ENCODE measurements around the gene EXT2.
A peak's percentile ranks its signal among the peaks of the same experiment; 100 is the strongest.

EXT2 gene

DNA sequence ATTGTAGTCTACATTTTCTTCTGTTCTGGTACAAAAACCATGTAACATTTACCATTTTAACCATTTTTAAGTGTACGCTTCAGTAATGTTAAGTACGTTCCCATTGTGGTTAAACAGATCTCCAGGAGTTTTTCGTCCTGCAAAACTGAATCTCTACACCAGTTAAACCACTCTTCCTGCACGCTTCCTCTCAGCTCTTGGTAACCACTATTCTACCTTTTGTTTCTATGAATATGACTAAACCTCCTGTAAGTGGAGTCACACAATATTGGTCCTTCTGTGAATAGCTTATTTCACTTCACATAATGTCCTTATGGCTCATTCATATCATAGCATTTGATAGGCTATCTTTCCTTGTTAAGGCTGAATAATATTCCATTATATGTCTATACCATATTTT lies 7.1 kb upstream of the EXT2 start:
- no peak for DNase-seq

DNA sequence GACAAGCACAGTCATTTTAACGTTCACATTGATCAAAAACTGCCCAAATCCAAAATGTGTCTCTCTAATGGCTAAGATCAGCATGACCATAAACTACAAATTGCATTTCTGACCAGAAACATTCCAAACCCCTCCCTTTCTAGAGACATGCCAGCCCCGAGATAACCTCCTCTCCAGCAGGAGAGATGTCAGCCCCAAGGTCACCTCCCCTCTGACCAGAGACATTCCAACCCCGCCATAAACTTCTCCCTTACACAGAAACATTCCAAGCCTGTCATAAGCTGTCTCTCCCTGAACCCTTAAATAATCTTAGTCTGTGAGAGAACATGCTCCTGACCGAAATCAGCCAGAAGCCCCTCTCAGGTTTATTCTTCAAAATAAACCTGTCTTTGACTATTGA lies 6.6 kb upstream of the EXT2 start:
- DNase-seq, result no peak

DNA sequence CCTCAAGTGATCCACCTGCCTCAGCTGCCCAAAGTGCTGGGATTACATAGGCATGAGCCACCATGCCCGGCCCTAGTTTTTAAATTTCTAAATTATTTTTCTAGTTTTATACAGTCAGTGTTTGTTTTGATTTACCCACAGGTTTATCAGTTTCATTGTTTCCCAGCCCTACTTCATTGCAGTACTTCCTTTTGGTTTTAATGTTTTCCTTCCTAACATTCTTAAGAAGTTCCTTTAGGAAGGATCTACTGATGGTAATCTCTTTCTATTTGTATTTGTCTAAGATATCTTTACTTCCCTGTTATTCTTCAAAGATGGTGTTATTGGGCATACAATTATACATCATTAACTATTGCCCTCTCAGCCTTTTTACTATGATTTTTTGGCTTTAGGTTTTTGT lies 4.9 kb upstream of the EXT2 start:
- no peak for DNase-seq

DNA sequence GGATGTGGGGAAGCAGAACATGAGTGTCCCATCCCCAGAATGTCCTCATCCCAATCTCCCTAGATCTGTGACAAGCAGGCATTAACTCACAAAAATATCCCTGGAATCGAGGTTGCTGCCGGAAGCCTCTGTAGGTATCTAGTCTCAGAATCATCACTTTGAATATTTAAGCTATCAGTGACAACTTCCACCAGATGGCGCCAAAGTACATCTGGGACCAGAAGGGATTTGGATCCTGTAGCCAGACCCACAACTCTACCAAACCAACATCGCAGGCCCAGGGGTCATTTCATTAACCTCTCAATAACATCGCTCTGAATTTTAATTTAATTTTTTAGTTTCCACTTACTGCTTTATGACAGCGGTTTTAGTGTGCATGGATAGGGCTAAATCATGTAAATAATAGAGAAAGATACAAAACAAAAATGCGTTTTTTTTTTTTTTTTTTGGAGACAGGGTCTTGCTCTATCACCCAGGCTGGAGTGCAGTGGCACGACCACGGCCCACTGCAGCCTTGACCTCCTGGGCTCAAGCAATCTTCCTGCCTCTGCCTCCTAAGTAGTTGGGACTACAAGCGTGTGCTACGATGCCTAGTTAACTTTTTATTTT lies 1.1 kb upstream of the EXT2 start:
- peak; percentile 71 for DNase-seq

DNA sequence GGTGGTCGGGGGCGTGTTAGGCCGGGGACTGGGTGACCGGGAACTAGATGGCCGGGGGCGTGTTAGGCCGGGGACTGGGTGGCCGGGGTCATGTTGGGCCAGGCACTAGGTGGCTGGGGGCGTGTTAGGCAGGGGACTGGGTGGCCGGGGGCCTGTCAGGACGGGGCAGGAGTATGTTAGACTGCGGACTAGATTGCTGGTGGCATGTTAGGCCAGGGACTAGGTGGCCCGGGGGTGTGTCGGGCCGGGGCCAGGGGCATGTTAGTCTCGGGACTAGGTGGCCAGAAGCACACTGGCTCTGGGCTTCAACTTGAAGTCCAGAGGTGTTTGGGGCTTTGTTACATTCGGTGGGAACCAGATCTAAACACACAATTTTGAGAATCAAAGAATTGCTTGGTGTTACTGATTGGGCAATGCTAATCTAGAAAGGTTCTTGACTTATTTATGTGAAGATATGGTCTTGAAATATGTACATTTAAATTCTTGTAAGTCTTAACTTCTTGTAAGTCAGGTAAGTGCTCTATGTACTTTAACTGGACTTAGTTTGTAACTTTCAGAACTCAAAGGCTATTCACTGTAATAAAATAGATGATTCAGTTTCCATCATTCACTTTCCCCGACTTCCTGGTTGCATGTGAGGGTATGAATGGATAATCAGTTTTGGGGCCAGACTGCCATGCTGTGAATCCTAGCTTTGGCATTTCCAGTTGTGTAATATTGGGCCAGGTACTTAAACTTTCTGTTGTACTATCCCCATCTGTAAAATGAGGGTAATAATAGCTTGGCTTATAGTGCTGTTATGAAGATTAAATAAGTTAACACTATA lies 1.1 kb downstream of the EXT2 start:
- no peak for DNase-seq

DNA sequence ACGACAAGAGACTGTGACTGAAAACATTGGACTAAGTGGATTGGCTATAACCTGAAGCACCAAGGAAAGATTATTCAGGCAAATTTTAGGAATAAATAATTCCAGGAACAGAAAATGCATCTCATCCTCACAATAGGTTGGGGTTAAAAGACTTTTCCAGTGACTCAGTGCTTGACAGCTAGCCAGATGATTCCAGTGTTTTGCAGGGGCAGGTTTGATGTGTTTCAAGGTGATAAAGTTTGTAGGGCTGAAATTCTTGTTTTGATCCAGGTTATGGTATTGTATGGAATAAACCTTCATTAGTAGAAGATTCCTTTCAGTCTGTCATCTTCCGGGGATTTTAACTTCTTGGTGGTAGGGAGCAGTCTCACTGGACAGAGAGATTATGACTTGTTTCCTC lies 2.3 kb downstream of the EXT2 start:
- DNase-seq, result no peak

DNA sequence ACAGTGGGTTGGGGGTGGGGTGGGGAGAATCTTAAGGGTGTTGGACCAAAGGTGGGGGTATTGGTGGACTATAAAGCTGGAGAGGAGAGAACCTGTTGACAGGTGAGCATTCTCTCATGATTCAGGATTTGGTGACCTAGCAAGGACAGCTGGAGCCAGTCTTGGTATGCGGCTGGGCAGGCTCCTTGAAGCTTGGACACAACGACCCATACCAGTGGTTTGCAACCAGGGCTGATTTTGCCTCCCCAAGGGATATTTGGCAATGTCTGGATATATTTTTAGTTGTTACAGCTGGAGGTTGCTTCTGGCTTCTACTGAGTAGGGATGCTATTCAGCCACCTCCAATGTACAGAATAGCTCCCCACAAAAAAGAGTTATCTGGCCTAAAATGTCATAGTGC lies 5.6 kb downstream of the EXT2 start:
- DNase-seq, result no peak

DNA sequence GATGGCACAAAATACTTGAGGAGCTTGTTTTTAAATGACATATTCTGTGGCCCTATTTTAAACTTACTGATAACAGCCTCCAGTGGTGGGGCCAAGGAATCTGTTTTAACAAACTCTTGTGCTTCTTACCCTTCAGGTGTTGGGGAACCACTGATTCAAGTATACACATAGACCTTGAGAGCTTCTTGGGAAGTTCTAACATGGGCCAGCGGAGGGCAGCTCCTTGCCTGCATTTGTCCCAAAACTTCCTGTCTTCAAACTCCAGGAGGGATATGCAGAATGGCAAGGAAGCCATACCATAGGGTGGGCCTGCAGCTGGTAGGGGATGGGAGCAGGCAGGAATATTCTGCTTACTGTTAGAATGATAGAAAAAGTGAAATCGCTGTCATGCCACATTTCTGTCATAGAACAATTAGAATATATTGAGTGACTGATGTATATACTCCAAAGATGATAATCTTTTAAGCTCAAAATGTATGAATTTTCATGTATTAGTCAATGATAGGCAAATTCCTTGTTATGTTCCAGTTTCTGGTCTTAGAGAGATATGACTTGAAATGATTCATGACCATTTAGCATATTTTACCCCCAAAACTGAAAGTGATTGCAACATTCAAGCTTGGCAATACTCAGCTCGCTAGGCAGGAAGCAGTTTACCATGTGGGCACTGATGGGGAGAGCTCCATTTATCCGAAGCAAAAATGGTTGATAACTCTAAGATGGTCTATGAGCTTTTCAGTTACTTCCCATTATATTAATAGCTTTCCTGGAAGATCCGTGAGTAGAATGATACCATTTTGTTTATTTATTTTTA lies 9.2 kb downstream of the EXT2 start:
- no peak for DNase-seq

DNA sequence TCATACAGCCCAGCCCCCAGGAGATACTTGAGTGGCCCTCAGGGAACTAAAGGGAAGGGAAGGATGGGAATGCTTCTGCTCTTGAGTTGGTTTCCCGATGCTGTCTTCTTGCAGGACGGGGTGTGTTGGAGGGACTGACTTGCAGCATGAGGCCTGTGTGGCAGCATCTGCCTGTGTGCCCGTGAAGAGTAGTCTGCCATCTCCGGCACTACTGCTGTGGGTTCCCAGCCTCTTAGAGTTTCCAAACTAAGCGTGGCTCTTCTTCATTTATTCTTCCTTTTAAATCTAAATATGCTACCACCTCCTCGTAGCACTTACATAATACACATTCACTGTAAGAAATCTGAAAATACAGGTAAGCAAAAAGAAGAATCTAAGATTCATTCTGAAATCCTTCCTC lies 12.8 kb downstream of the EXT2 start:
- no peak for DNase-seq

DNA sequence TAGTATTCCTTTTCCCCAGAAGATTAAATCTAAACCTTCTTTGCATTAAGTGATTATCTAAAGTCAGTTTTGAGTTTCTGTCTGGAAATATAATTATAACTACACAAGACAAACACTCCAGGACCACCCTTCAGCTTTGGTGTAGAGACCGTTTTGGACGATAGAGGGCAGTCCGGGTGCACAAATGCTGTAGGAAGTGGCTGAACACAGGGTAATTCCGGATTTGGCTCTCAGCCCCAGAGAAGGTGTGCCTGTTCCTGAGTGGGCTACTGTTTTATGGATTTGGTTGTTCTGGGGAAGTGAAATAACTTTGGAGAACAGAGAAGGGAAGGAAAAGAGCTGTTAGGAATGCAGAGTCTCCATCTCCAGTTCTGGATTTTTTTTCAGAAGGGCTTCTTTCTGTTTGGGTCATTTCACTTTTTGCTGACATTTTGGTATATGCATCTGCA lies 14.8 kb downstream of the EXT2 start:
- no peak for DNase-seq

DNA sequence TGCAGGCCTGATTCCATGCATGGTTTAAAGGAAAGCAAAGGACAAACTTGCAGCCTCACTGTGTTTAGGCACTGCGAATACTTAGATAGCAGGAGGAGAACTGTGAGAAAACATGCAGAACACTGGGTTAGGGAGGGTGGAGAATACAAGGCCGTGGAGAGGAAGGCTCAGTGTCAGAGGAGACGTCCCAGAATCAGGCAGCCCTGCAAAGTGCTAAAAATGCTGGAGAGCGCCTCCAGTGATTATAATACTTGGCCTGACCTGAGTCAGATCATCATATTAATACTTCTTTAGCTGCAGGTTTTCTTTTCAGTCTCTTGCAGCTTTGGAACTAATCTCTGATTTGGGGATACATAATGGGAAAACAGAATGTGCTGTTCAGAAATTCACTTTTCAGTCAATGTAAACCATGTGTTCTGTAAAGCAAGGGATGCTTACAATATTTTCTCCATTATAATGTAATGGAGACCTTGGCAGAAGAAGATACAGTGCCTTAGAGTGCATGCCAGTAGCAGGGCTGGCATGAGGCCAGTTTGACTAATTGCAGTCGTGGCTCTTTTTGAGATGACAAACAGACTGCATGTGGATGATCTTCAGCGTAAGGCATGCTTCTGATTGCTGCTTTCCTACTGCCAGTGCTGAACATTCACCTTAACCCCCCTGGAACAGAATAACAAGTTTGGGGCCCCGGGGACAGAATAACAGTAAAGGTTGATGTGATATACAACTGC lies 16.8 kb downstream of the EXT2 start:
- peak; percentile 21 for DNase-seq

DNA sequence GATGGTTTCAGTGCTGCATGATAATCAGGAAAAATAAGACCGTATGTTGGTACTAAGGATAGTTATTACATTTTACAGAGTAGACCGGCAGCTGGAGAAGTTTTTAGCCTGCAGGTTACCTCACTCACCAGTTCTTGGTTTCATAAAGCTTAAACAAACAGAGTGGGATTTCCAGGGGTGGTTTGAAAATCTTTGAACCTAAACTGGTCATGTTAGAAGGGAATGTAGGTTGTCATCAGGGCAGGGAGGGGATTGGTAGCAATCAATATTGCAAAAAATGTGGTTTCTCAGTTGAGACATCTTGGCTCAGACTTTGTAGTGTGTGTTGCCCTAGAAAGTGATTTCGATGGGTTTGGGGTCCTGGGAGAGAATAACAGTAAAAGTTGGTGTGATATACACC lies 17.5 kb downstream of the EXT2 start:
- no peak for DNase-seq

DNA sequence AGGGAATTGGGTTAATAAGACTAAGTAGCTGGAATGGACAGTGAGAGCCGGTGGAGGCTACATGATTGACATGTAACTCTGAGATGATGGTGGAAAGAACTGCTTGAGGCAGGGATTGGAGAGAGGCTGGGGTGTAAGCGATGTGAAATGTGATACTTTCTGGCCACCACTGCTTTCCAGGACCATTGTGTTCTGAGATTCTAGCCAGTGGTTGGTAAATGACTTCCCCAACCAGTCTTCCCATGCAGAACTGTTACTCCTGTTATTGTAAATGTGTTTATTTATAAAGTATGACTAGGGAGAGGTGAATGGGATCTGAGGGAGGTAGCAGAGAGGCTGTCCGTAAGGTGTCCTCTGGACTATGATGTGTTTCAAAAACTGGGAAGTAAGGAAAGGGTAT lies 18.1 kb downstream of the EXT2 start:
- DNase-seq, result no peak

DNA sequence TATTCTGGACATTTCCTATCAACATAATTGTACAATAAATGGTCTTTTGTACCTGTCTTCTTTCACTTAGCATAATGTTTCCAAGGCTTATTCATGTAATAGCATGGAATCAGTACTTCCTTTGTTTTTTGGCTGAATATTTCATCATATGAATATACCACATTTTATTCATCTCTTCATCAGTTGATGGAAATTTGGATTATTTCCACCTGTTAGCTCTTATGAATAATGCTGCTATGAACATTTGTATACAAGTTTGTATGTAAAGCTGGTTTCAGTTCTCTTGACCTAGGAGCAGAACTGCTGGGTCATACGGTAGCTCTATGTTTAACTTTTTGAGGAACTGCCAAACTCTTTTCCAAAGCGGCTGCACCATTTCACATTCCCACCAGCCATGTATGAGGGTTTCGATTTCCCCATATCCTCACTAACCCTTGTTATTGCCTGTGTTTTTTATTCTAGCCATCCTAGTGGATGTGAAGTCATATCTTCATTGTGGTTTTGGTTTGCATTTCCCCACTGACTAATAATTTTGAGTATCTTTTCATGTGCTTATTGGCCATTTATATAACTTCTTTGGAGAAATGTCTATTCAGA lies 20.9 kb downstream of the EXT2 start:
- DNase-seq, result no peak

DNA sequence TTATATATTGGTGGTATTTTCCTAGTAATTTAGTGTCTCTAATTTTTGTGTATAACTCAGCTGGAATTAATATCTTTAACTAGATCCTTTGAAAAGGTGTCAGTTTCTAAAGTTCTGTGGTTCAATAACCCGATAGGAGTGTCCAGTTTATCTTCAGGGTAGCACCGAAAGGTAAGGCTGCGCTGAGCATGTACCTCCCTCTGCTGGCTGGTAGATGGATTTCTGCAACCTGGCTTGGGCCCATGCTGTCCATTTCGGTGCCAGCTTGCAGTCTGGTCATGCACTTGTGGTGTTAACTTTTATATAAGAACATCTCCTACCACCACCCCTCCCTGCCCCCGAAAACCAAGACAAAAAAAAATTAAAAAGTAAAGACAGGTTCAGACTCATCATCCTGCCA lies 24.7 kb downstream of the EXT2 start:
- no peak for DNase-seq

DNA sequence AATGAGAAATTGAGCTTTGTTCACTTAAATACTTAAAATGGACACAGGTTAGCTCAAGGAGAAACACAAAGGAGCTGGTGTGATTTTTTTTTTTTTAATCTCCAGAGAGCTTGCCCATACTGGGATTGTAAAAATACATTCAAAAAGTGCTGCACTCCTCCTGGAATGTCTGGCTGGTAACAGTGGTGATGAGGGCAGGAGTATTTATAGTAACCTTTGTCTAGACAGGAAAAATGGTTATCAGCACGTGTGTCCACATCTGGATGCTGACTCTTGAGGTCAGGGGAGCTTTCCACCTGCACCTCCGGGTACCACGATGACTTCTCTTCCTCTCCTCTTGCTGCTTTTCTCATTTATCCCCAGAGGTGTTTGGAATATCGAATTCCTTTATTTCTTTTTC lies 30.1 kb downstream of the EXT2 start:
- DNase-seq, result no peak

DNA sequence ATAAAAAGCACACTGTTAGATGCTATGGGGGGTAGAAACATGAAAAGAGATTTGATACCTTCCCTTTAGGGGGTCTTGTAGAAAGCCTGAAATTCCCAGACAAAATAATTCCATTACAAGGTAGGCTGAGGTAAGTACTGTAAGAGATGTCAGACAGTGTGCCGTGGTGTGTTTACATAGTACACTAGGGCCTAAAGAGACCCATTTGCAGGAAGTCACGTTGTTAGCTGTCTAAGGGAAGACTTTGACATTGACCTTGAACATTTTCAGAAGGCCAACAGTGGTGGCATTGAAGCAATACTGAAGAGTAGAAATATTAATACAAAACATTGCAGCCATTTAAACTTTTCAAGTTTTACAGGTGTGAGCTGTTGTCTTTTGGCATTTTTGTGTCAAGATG lies 30.8 kb downstream of the EXT2 start:
- DNase-seq, result no peak

DNA sequence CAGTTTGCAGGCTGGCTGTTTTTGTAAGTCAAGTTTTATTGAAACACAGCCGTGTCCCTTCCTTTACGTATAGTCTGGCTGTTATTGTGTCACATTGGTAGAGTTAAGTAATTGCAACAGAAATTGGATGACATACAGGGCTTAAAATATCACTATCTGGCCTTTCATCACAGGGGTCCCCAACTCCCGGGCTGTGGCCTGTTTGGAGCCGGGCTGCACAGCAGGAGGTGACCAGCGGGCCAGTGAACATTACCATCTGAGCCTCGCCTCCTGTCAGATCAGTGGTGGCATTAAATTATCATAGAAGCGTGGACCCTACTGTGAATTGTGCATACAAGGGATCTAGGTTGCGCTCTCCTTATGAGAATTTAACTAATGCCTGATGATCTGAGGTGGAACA lies 31.7 kb downstream of the EXT2 start:
- no peak for DNase-seq

DNA sequence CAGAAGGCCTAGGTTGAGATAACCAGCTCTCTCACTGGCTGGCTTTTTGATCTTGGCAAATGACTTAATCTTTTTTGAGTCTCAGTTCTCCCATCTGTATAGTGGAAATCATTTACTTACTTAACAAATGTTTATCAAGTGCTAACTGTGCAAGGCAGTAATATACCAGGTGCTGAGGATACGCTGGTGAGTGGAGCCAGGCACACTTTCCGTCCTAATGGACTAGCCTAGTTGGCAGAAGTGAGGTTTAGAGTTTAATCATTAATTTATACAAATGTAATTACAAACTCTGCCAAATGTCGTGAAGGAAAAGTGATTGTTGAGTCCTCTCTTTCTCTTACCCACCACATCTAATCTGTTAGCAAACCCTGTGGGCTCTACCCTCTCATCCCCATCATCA lies 33.3 kb downstream of the EXT2 start:
- DNase-seq, result no peak

DNA sequence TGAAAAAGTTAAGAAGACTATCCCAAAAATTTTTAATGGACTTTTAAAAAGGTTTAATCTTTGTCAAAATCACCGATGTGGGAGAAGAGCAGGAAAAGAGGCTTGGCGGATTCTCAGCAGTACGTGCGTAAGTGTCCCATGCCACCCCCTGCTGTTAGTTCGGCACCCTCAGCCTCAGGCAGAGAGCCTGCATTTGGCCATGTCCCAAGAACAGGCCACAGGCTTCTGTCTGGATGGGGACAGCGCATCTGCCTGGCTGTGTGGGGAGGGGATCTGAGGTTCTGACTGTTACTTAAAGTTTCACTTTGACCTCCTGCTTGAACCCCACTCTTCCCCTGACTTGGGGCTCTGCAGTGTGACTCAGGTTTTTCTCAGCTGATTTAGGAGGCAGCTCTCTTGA lies 35.3 kb downstream of the EXT2 start:
- no peak for DNase-seq

DNA sequence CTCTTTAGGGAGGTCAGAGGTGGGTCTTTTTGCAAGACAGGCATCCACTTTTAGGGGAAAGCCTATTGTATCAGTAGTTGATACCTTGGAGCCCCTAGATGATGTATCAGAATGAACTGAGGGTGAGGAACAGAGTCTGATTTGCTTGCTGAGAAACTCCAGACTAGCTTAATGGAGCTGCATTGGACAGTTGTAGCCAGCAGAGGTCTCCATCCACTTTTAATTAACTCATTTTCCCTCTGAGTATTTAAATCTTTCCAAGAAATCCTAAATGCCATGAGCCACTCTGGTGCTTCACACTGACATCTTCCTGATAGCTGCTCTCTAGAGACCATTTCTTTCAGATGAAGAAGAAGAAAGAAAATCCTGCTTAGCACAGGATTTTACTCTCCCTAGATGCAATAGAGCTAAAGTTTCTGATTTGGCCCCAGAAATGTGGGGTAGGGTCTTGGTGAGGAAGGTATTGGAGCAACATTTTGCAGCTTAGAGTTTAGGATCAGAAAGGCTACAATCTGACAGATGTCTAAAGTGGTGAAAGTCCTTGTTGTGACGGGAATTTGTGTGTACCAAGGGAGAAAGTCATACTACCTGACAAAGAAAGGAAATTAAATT lies 38.0 kb downstream of the EXT2 start:
- peak; percentile 9 for DNase-seq

DNA sequence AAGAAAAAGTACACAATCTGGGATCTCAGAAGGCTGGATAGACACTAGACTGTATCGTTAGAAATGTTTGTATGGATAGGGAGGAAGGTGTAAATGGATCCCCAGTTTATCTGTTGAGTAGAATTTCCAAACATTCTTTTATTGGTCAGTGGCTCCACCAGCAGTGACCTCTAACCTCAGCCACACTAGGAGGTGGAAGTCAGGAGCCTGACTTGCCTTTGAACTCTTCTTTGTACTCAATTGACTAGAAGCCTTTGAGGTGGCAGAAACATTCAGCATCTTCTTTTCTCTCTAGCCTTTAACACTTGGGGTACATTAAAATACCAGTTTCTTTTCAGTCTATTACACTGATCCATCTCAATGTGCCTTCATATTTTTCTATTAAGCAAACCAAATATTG lies 39.1 kb downstream of the EXT2 start:
- DNase-seq, result no peak
